ENCODE results near the gene AHRR. TPM values are rescaled to one million over a fixed set of nuclear protein-coding genes. Genes with fewer than 3 reads are reported as not detected.

AHRR gene
- total and polyA plus RNA-seq, 4 donors = 2.8 to 5.5 (median 3.8) TPM

DNA sequence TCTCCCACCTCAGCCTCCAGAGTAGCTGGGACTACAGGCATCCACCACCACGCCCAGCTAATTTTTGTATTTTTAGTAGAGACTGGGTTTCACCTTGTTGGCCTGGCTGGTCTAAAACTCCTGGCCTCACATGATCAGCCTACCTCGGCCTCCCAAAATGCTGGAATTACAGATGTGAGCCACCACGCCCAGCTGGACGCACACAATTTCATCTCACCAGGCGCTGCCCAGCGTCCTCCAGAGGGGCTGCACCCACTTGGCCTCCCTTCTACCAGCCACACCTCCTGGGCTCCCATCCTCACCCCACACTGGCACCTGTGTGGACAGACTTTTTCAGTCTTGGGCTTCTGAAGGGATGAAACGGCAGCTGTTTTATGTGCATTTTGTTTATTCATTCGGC, 117.7 kb downstream of the AHRR start:
- no peak for DNase-seq (ENCODE audit: low read depth in 4 of 6, low spot score in 6 of 6)

DNA sequence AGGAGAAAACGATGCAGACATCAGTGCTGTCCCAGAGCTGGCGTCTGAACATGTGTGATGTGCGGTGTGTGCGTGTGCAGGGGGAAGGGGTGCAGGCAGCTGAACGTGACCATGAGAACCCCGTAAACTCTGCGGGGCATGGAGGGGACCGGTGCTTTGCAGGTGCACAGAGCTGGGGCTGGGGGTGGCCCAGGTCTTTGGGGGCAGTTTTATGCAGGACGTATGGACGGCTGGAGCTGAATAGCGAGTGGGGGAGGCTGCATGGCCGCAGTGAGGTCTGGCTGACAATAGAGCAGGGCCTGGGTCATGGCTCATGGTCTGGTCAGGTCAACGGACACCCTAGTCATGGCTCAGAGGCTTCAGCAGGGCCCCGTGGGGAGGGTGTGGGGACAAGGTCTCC, 118.1 kb downstream of the AHRR start:
- WGBS (ENCODE audit: insufficient coverage) = 69% methylated on average over 14 of the region's 14 CpGs
- no peak for DNase-seq (ENCODE audit: low read depth in 4 of 6, low spot score in 6 of 6)

More for the DNA sequence above, 117.7 kb downstream of the AHRR start:
- H3K4me3 ChIP-seq (ENCODE audit: low read depth, low read length) = no peak overlapping the region
- H3K27ac ChIP-seq (ENCODE audit: low read depth, low read length) = no peak overlapping the region
- H3K4me1 ChIP-seq (ENCODE audit: control insufficient read depth, insufficient read depth, low read length) = peaks cover 22% of the 10 kb centered on the region
- no peaks in the 10 kb centered on the region for H3K9me3 ChIP-seq (ENCODE audit: control insufficient read depth, insufficient read depth, low read length)
- peaks cover 12% of the 10 kb centered on the region for H3K36me3 ChIP-seq (ENCODE audit: control insufficient read depth, insufficient read depth, low read length)
- 93% methylated on average over 8 of the region's 8 CpGs for WGBS (ENCODE audit: insufficient coverage)
- no peaks in the 10 kb centered on the region for H3K27me3 ChIP-seq (ENCODE audit: control insufficient read depth, insufficient read depth, low read length)

DNA sequence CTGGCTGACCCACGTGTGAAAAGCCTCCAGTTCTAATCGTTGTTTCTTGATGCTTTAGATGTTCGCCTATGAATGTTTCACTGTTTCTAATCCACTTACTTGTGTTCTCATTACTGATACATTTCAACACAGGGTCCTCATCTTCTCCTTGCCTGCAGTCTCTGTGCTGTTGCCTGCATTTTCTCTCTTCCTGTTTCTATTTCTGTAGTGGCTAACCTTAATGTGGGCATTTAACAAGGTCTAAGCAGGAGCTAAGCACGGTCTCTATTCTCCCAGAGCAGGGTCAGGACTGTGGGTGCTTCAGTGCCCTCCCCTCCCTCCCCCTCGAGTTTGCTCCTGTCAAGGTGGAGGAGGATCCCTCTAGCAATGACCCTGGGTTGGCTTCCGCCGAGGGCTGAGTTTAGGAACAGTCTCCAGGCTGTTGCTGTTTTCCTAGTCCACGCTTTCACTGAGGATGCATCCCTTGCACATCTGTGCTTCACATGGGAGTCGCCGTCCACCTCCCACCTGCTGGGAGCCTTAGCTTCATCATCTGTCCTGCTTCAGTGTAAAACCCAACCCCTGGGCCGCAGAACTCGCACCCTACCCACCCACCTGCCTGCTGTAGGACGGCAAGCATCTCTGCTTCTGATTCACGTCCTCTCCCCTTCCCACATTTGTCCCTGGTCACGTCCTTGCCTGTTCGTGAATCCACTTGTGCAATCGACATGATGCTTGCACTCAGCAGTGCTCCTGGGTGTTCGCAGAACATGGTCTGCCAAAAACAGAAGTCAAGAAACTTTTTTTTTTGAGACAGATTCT, 119.1 kb downstream of the AHRR start:
- WGBS (ENCODE audit: insufficient coverage) = 71% methylated on average over 15 of the region's 18 CpGs
- H3K36me3 ChIP-seq (ENCODE audit: control insufficient read depth, insufficient read depth, low read length) = peaks cover 13% of the 10 kb centered on the region
- peaks cover 28% of the 10 kb centered on the region for H3K4me1 ChIP-seq (ENCODE audit: control insufficient read depth, insufficient read depth, low read length)
- H3K4me3 ChIP-seq (ENCODE audit: low read depth, low read length) = no peak overlapping the region
- DNase-seq (ENCODE audit: low read depth in 4 of 6, low spot score in 6 of 6) = no peak
- H3K27me3 ChIP-seq (ENCODE audit: control insufficient read depth, insufficient read depth, low read length) = no peaks in the 10 kb centered on the region
- H3K27ac ChIP-seq (ENCODE audit: low read depth, low read length) = no peak overlapping the region
- H3K9me3 ChIP-seq (ENCODE audit: control insufficient read depth, insufficient read depth, low read length) = no peaks in the 10 kb centered on the region

More for the DNA sequence above, 118.1 kb downstream of the AHRR start:
- Histone ChIP-seq H3K4me1 (ENCODE audit: control insufficient read depth, insufficient read depth, low read length) (peaks cover 26% of the 10 kb centered on the region), H3K27me3 (ENCODE audit: control insufficient read depth, insufficient read depth, low read length) (no peaks in the 10 kb centered on the region), H3K9me3 (ENCODE audit: control insufficient read depth, insufficient read depth, low read length) (no peaks in the 10 kb centered on the region), H3K27ac (ENCODE audit: low read depth, low read length) (no peak overlapping the region), H3K36me3 (ENCODE audit: control insufficient read depth, insufficient read depth, low read length) (peaks cover 7% of the 10 kb centered on the region), H3K4me3 (ENCODE audit: low read depth, low read length) (no peak overlapping the region)

GRCh38 chr5:441996-442334, 120.5 kb downstream of the AHRR start:
- Histone ChIP-seq H3K4me1 (ENCODE audit: control insufficient read depth, insufficient read depth, low read length) (peaks cover 30% of the 10 kb centered on the region), H3K36me3 (ENCODE audit: control insufficient read depth, insufficient read depth, low read length) (peaks cover 24% of the 10 kb centered on the region), H3K9me3 (ENCODE audit: control insufficient read depth, insufficient read depth, low read length) (no peaks in the 10 kb centered on the region), H3K27me3 (ENCODE audit: control insufficient read depth, insufficient read depth, low read length) (no peaks in the 10 kb centered on the region), H3K27ac (ENCODE audit: low read depth, low read length) (no peak overlapping the region), H3K4me3 (ENCODE audit: low read depth, low read length) (peak overlapping the region; percentile 87)
- DNase-seq (ENCODE audit: low read depth in 4 of 6, low spot score in 6 of 6) = no peak
- 90% methylated on average over 5 of the region's 5 CpGs for WGBS (ENCODE audit: insufficient coverage)

GRCh38 chr5:442335-443238, 121.1 kb downstream of the AHRR start, which contains the start of gene EXOC3:
TSS of gene EXOC3 (plus strand) at chr5:443176. CDS start at chr5:446206, 3,030 bp downstream.
- 5% methylated on average over 72 of the region's 73 CpGs for WGBS (ENCODE audit: insufficient coverage)
- peak within 1 kb of the TSS; percentile 7 for H3K27ac ChIP-seq (ENCODE audit: low read depth, low read length)
- peaks cover 30% of the 10 kb centered on the region for H3K36me3 ChIP-seq (ENCODE audit: control insufficient read depth, insufficient read depth, low read length)
- H3K9me3 ChIP-seq (ENCODE audit: control insufficient read depth, insufficient read depth, low read length) = no peaks in the 10 kb centered on the region
- peaks cover 32% of the 10 kb centered on the region for H3K4me1 ChIP-seq (ENCODE audit: control insufficient read depth, insufficient read depth, low read length)
- no peaks in the 10 kb centered on the region for H3K27me3 ChIP-seq (ENCODE audit: control insufficient read depth, insufficient read depth, low read length)
- DNase-seq (ENCODE audit: low read depth in 4 of 6, low spot score in 6 of 6) = peak; percentile 46 to 91 (median 64)
- H3K4me3 ChIP-seq (ENCODE audit: low read depth, low read length) = peak within 1 kb of the TSS; percentile 87

DNA sequence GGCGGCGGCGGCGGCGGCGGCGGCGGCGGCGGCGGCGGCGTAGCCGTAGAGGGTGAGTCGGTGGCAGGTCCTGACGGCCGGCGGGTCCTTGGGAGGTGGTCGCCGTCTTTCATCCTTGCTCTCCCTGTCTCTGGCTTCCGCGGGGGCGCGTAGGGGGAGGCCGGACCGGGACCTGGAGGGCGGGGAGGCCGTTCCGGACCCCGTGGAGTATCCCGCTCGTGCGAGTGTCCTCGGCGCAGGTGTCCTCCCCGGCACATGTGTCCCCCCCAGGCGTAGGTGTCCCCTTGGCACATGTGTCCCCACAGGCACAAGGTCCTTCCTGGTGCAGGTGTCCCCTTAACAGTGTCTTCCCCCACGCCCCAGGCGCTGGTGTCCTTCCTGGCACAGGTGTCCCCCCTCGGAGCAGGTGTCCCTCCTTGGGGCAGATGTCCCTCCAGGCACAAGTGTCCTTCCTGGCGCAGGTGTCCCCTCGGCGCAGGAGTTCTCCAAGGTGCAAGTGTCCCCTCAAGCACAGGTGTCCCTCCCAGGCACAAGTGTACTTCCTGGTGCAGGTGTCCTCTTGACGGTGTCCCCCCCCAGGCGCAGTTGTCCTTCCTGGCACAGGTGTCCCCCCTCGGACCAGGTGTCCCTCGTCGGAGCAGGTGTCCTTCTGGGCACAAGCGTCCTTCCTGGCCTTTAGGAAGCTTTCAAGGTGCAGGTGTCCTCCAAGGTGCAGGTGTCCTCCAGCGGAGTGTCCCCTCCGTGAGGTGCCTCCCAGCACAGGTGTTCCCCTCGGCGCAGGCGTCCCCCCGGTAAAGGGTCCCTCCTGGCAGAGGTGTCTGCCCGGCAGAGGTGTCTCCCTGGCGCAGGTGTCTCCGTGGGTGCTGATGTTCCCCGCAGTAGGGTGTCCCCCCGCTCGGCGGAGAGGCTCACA, 122.0 kb downstream of the AHRR start:
- peak in 1 of 6 donors; percentile 17 for DNase-seq (ENCODE audit: low read depth in 4 of 6, low spot score in 6 of 6)
- Histone ChIP-seq H3K4me3 (ENCODE audit: low read depth, low read length) (peak overlapping the region; percentile 87), H3K27ac (ENCODE audit: low read depth, low read length) (no peak overlapping the region), H3K27me3 (ENCODE audit: control insufficient read depth, insufficient read depth, low read length) (no peaks in the 10 kb centered on the region), H3K4me1 (ENCODE audit: control insufficient read depth, insufficient read depth, low read length) (peaks cover 36% of the 10 kb centered on the region), H3K9me3 (ENCODE audit: control insufficient read depth, insufficient read depth, low read length) (no peaks in the 10 kb centered on the region), H3K36me3 (ENCODE audit: control insufficient read depth, insufficient read depth, low read length) (peaks cover 39% of the 10 kb centered on the region)
- 23% methylated on average over 54 of the region's 62 CpGs for WGBS (ENCODE audit: insufficient coverage)

DNA sequence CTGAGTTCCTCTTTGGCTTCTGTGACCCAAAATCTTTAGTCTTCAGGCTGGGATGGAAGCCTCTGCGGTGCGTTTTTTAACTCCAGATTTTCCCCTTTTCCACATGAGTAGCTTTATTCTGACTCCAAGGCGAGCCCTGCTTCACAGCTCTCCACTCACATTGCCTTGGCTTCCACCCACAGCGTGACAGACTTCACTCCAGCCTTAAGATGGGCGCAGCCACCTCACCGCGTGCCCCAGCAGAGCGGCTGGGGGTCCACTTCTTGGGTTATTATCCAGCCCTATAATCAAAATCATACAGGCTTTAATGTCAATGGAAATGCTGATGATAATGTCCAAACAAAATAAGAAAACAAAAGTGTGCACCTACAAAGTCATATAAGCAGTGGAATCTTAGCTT, 122.7 kb downstream of the AHRR start:
- peak overlapping the region; percentile 87 for H3K4me3 ChIP-seq (ENCODE audit: low read depth, low read length)
- peaks cover 36% of the 10 kb centered on the region for H3K4me1 ChIP-seq (ENCODE audit: control insufficient read depth, insufficient read depth, low read length)
- peaks cover 42% of the 10 kb centered on the region for H3K36me3 ChIP-seq (ENCODE audit: control insufficient read depth, insufficient read depth, low read length)
- H3K27ac ChIP-seq (ENCODE audit: low read depth, low read length) = no peak overlapping the region
- WGBS (ENCODE audit: insufficient coverage) = 63% methylated on average over 4 of the region's 8 CpGs
- DNase-seq (ENCODE audit: low read depth in 4 of 6, low spot score in 6 of 6) = no peak
- H3K9me3 ChIP-seq (ENCODE audit: control insufficient read depth, insufficient read depth, low read length) = no peaks in the 10 kb centered on the region
- no peaks in the 10 kb centered on the region for H3K27me3 ChIP-seq (ENCODE audit: control insufficient read depth, insufficient read depth, low read length)

DNA sequence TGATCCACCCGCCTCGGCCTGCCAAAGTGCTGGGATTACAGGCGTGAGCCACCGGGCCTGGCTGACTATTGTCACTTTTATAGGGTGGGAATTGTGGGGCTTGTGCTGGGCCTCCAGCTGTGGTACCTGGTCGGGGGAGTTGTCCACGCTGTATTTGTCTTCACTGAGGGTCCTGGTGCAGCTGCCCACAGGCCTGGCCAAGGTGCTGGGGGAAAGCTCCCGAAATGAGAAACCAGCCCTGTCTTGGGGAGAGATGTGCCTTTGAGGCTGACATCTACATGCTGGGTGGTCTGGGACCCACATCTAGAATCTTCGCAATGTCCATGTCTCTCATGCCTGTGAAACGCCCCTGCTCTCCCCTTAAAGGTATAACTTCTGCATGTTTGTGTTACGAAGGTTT, 124.1 kb downstream of the AHRR start:
- H3K9me3 ChIP-seq (ENCODE audit: control insufficient read depth, insufficient read depth, low read length) = no peaks in the 10 kb centered on the region
- peaks cover 36% of the 10 kb centered on the region for H3K4me1 ChIP-seq (ENCODE audit: control insufficient read depth, insufficient read depth, low read length)
- peaks cover 46% of the 10 kb centered on the region for H3K36me3 ChIP-seq (ENCODE audit: control insufficient read depth, insufficient read depth, low read length)
- no peaks in the 10 kb centered on the region for H3K27me3 ChIP-seq (ENCODE audit: control insufficient read depth, insufficient read depth, low read length)
- H3K27ac ChIP-seq (ENCODE audit: low read depth, low read length) = no peak overlapping the region
- DNase-seq (ENCODE audit: low read depth in 4 of 6, low spot score in 6 of 6) = no peak
- 91% methylated on average over 7 of the region's 10 CpGs for WGBS (ENCODE audit: insufficient coverage)
- no peak overlapping the region for H3K4me3 ChIP-seq (ENCODE audit: low read depth, low read length)

Measured in spinal cord (tissue), 10 donors.